ENCODE results near the gene FBH1. TPM values are rescaled to one million over a fixed set of nuclear protein-coding genes. Genes with fewer than 3 reads are reported as not detected.

Gene FBH1
- total RNA-seq, 2 experiments from 2014 or later: 33.9 to 34.2 TPM

DNA sequence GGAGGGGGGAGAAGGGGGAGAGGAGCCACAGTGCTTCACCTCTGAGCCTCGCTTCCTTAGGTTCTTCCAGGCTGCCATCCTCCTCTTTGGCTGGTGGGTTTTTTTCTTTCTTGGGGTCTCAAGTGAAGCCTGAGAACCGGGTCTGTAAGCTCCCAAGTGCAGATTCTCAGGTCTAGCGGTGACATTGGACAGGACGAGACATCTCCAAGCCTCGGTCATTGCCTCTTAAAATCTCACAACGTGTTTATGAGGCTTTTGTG is 88.1 kb downstream of the FBH1 start:
- peaks cover 21% of the 10 kb centered on the region for H3K4me1 Mint-ChIP-seq (ENCODE audit: low read depth)
- H3K27me3 Mint-ChIP-seq: no peaks in the 10 kb centered on the region
- peak overlapping the region; percentile 97 for H3K4me3 Mint-ChIP-seq
- TF ChIP-seq, protein P1, sequence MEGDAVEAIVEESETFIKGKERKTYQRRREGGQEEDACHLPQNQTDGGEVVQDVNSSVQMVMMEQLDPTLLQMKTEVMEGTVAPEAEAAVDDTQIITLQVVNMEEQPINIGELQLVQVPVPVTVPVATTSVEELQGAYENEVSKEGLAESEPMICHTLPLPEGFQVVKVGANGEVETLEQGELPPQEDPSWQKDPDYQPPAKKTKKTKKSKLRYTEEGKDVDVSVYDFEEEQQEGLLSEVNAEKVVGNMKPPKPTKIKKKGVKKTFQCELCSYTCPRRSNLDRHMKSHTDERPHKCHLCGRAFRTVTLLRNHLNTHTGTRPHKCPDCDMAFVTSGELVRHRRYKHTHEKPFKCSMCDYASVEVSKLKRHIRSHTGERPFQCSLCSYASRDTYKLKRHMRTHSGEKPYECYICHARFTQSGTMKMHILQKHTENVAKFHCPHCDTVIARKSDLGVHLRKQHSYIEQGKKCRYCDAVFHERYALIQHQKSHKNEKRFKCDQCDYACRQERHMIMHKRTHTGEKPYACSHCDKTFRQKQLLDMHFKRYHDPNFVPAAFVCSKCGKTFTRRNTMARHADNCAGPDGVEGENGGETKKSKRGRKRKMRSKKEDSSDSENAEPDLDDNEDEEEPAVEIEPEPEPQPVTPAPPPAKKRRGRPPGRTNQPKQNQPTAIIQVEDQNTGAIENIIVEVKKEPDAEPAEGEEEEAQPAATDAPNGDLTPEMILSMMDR (IDR thresholded peaks at IDR 0.05): no peak
- no peaks in the 10 kb centered on the region for H3K27me3 ChIP-seq (ENCODE audit: control insufficient read depth in 1 of 2, insufficient read depth in 2 of 2, low read length in 2 of 2)
- ChIA-PET CTCF (interaction anchor here (0.6 to 1.4 kb wide), 4 partner anchors 9 to 222 kb away, joined by 3 to 8 read pairs (median 3); no protein-coding TSS in a partner anchor), POLR2A (interaction anchor here (0.6 to 1.7 kb wide), 6 partner anchors 17 to 185 kb away, joined by 3 to 7 read pairs (median 4); no protein-coding TSS in a partner anchor)
- no peaks in the 10 kb centered on the region for H3K9me3 ChIP-seq (ENCODE audit: control insufficient read depth in 1 of 2, insufficient read depth in 1 of 2, low read length in 2 of 2)
- peak overlapping the region; percentile 91 for H3K4me3 ChIP-seq (ENCODE audit: low read length)
- H3K36me3 Mint-ChIP-seq (ENCODE audit: low read depth): peaks cover 9% of the 10 kb centered on the region
- no peaks in the 10 kb centered on the region for H3K9me3 Mint-ChIP-seq
- no peaks in the 10 kb centered on the region for H3K36me3 ChIP-seq (ENCODE audit: insufficient read depth, low read length)
- H3K4me1 ChIP-seq (ENCODE audit: insufficient read depth, low read length): peaks cover 25% of the 10 kb centered on the region
- DNase-seq: no peak
- H3K27ac Mint-ChIP-seq: peak overlapping the region; percentile 90
- ATAC-seq (ENCODE audit: poor library complexity): no peak
- intact Hi-C loops (cut with DNase I, micrococcal nuclease): loop anchor here in 1 of 2 experiments (5.0 kb wide), 2 partner anchors 69 to 86 kb away; partner anchors contain the start of gene FBH1
- H3K27ac ChIP-seq (ENCODE audit: low read depth in 1 of 2, low read length in 2 of 2): peak overlapping the region; percentile 36 to 55

DNA sequence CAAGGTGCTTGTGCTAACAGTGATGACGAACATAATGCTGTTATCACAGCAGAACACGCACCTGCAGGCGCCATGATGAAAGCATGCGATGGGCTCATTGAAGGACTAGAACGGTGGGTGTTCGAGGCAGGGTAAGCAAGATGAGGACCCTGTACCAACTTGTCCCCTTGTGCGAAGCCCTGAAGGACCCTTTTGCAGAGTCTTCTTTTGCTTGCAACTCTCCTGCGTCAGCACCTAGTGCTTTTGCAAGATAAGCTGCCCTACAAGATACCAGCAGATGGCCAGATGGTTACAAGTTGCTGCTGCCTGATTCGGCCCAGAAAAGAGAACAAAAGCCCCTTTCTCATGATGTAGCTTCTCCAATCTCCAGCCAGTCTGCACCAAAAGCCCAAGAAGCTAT is 91.5 kb downstream of the FBH1 start:
- ChIA-PET CTCF (interaction anchor here (0.7 to 1.7 kb wide), 2 partner anchors 68 to 105 kb away, joined by 4 read pairs; no protein-coding TSS in a partner anchor), POLR2A (no interaction called here)
- Histone ChIP-seq H3K9me3 (ENCODE audit: control insufficient read depth in 1 of 2, insufficient read depth in 1 of 2, low read length in 2 of 2) (no peaks in the 10 kb centered on the region), H3K4me3 (ENCODE audit: low read length) (no peak overlapping the region), H3K36me3 (ENCODE audit: insufficient read depth, low read length) (no peaks in the 10 kb centered on the region), H3K27ac (ENCODE audit: low read depth in 1 of 2, low read length in 2 of 2) (no peak overlapping the region), H3K27me3 (ENCODE audit: control insufficient read depth in 1 of 2, insufficient read depth in 2 of 2, low read length in 2 of 2) (no peaks in the 10 kb centered on the region), H3K4me1 (ENCODE audit: insufficient read depth, low read length) (peaks cover 8% of the 10 kb centered on the region)
- Mint-ChIP-seq H3K27ac (no peak overlapping the region), H3K36me3 (ENCODE audit: low read depth) (peaks cover 6% of the 10 kb centered on the region), H3K27me3 (no peaks in the 10 kb centered on the region), H3K4me3 (no peak overlapping the region), H3K4me1 (ENCODE audit: low read depth) (peaks cover 5% of the 10 kb centered on the region), H3K9me3 (no peaks in the 10 kb centered on the region)
- DNase-seq (no peak), ATAC-seq (ENCODE audit: poor library complexity) (no peak)
- intact Hi-C loops (cut with DNase I, micrococcal nuclease): no loop called here
- TF ChIP-seq, protein P1 (IDR thresholded peaks at IDR 0.05): no peak

- TF ChIP-seq, protein P1 (IDR thresholded peaks at IDR 0.05): no peak
- no peak overlapping the region for H3K27ac ChIP-seq (ENCODE audit: low read depth in 1 of 2, low read length in 2 of 2)
- H3K27me3 ChIP-seq (ENCODE audit: control insufficient read depth in 1 of 2, insufficient read depth in 2 of 2, low read length in 2 of 2): no peaks in the 10 kb centered on the region
- intact Hi-C loops (cut with DNase I, micrococcal nuclease): no loop called here
- no peaks in the 10 kb centered on the region for H3K9me3 ChIP-seq (ENCODE audit: control insufficient read depth in 1 of 2, insufficient read depth in 1 of 2, low read length in 2 of 2)
- Mint-ChIP-seq H3K4me3 (no peak overlapping the region), H3K27me3 (no peaks in the 10 kb centered on the region), H3K36me3 (ENCODE audit: low read depth) (no peaks in the 10 kb centered on the region), H3K9me3 (no peaks in the 10 kb centered on the region), H3K27ac (no peak overlapping the region), H3K4me1 (ENCODE audit: low read depth) (peaks cover 3% of the 10 kb centered on the region)
- no peaks in the 10 kb centered on the region for H3K4me1 ChIP-seq (ENCODE audit: insufficient read depth, low read length)
- H3K4me3 ChIP-seq (ENCODE audit: low read length): no peak overlapping the region
- POLR2A ChIA-PET: no interaction called here
- DNase-seq: no peak
- no peaks in the 10 kb centered on the region for H3K36me3 ChIP-seq (ENCODE audit: insufficient read depth, low read length)
- ATAC-seq (ENCODE audit: poor library complexity): no peak
- CTCF ChIA-PET: no interaction called here
Measured at GRCh38 chr10:5983774-5984173, 93.7 kb downstream of the FBH1 start.
